Measurements from ENCODE around the gene SESN3.
"Not testable (repeated sequence)": the region's sequence is repeated elsewhere in the genome, so short reads cannot be mapped to it uniquely, and the experiment has no call there.

The SESN3 gene

GRCh38 chr11:95147364-95147905, 83.6 kb downstream of the SESN3 start:
- FAIRE-seq = no peak
- no peak for DNase-seq (ENCODE audit: insufficient read length)
- no peak for TF ChIP-seq POLR2AphosphoS5 (IDR thresholded peaks at IDR 0.05; ENCODE audit: low read depth, low read length)
- TF ChIP-seq POLR2A (IDR thresholded peaks at IDR 0.05; ENCODE audit: low read depth, low read length) = no peak
- TF ChIP-seq TAF1 (IDR thresholded peaks at IDR 0.05; ENCODE audit: borderline replicate concordance, low read depth, low read length) = no peak

- DNase-seq (ENCODE audit: insufficient read length) = no peak
- no peak for FAIRE-seq
- TF ChIP-seq TAF1 (IDR thresholded peaks at IDR 0.05; ENCODE audit: borderline replicate concordance, low read depth, low read length) = no peak
- no peak for TF ChIP-seq POLR2AphosphoS5 (IDR thresholded peaks at IDR 0.05; ENCODE audit: low read depth, low read length)
- TF ChIP-seq POLR2A (IDR thresholded peaks at IDR 0.05; ENCODE audit: low read depth, low read length) = no peak
Measured at GRCh38 chr11:95145430-95146060, 85.5 kb downstream of the SESN3 start.

GRCh38 chr11:95144313-95145235, 86.4 kb downstream of the SESN3 start:
- FAIRE-seq (no peak), DNase-seq (ENCODE audit: insufficient read length) (no peak)
- TF ChIP-seq POLR2A (IDR thresholded peaks at IDR 0.05; ENCODE audit: low read depth, low read length) (no peak), TAF1 (IDR thresholded peaks at IDR 0.05; ENCODE audit: borderline replicate concordance, low read depth, low read length) (no peak), POLR2AphosphoS5 (IDR thresholded peaks at IDR 0.05; ENCODE audit: low read depth, low read length) (no peak)

GRCh38 chr11:95143106-95143681, 87.8 kb downstream of the SESN3 start:
- no peak for TF ChIP-seq TAF1 (IDR thresholded peaks at IDR 0.05; ENCODE audit: borderline replicate concordance, low read depth, low read length)
- no peak for TF ChIP-seq POLR2AphosphoS5 (IDR thresholded peaks at IDR 0.05; ENCODE audit: low read depth, low read length)
- TF ChIP-seq POLR2A (IDR thresholded peaks at IDR 0.05; ENCODE audit: low read depth, low read length) = no peak
- DNase-seq (ENCODE audit: insufficient read length) (no peak), FAIRE-seq (no peak)

- FAIRE-seq (no peak), DNase-seq (ENCODE audit: insufficient read length) (no peak)
- TF ChIP-seq POLR2A (IDR thresholded peaks at IDR 0.05; ENCODE audit: low read depth, low read length) = no peak
- TF ChIP-seq TAF1 (IDR thresholded peaks at IDR 0.05; ENCODE audit: borderline replicate concordance, low read depth, low read length) = no peak
- no peak for TF ChIP-seq POLR2AphosphoS5 (IDR thresholded peaks at IDR 0.05; ENCODE audit: low read depth, low read length)
Measured at GRCh38 chr11:95142431-95142830, 88.6 kb downstream of the SESN3 start.

- no peak for FAIRE-seq
- no peak for DNase-seq (ENCODE audit: insufficient read length)
- TF ChIP-seq POLR2A (IDR thresholded peaks at IDR 0.05; ENCODE audit: low read depth, low read length) (no peak), TAF1 (IDR thresholded peaks at IDR 0.05; ENCODE audit: borderline replicate concordance, low read depth, low read length) (no peak), POLR2AphosphoS5 (IDR thresholded peaks at IDR 0.05; ENCODE audit: low read depth, low read length) (no peak)
Measured at GRCh38 chr11:95140397-95141033, 90.5 kb downstream of the SESN3 start.

- DNase-seq (ENCODE audit: insufficient read length) (no peak), FAIRE-seq (peak; percentile 83)
- TF ChIP-seq POLR2AphosphoS5 (IDR thresholded peaks at IDR 0.05; ENCODE audit: low read depth, low read length) (no peak), TAF1 (IDR thresholded peaks at IDR 0.05; ENCODE audit: borderline replicate concordance, low read depth, low read length) (no peak), POLR2A (IDR thresholded peaks at IDR 0.05; ENCODE audit: low read depth, low read length) (no peak)
Measured at GRCh38 chr11:95138448-95138847, 92.6 kb downstream of the SESN3 start.

- FAIRE-seq = no peak
- no peak for DNase-seq (ENCODE audit: insufficient read length)
- TF ChIP-seq POLR2A (IDR thresholded peaks at IDR 0.05; ENCODE audit: low read depth, low read length) (no peak), TAF1 (IDR thresholded peaks at IDR 0.05; ENCODE audit: borderline replicate concordance, low read depth, low read length) (no peak), POLR2AphosphoS5 (IDR thresholded peaks at IDR 0.05; ENCODE audit: low read depth, low read length) (no peak)
Measured at GRCh38 chr11:95137299-95137698, 93.7 kb downstream of the SESN3 start.

- not testable (repeated sequence) for FAIRE-seq; DNase-seq (ENCODE audit: insufficient read length)
Measured at GRCh38 chr11:95136747-95137146, 94.3 kb downstream of the SESN3 start.

GRCh38 chr11:95135880-95136279, 95.1 kb downstream of the SESN3 start:
- no peak for FAIRE-seq
- TF ChIP-seq POLR2A (IDR thresholded peaks at IDR 0.05; ENCODE audit: low read depth, low read length) (no peak), TAF1 (IDR thresholded peaks at IDR 0.05; ENCODE audit: borderline replicate concordance, low read depth, low read length) (no peak), POLR2AphosphoS5 (IDR thresholded peaks at IDR 0.05; ENCODE audit: low read depth, low read length) (no peak)

GRCh38 chr11:95135155-95135554, 95.8 kb downstream of the SESN3 start:
- TF ChIP-seq TAF1 (IDR thresholded peaks at IDR 0.05; ENCODE audit: borderline replicate concordance, low read depth, low read length) (no peak), POLR2A (IDR thresholded peaks at IDR 0.05; ENCODE audit: low read depth, low read length) (no peak), POLR2AphosphoS5 (IDR thresholded peaks at IDR 0.05; ENCODE audit: low read depth, low read length) (no peak)
- DNase-seq (ENCODE audit: insufficient read length) (no peak), FAIRE-seq (no peak)

More at GRCh38 chr11:95135880-95136279, 95.1 kb downstream of the SESN3 start:
- DNase-seq (ENCODE audit: insufficient read length) = no peak

Data from GM12892 (cell line).